ENCODE data around the gene CA4.
"Not testable (repeated sequence)": the region's sequence is repeated elsewhere in the genome, so short reads cannot be mapped to it uniquely, and the experiment has no call there.

The CA4 gene

DNA sequence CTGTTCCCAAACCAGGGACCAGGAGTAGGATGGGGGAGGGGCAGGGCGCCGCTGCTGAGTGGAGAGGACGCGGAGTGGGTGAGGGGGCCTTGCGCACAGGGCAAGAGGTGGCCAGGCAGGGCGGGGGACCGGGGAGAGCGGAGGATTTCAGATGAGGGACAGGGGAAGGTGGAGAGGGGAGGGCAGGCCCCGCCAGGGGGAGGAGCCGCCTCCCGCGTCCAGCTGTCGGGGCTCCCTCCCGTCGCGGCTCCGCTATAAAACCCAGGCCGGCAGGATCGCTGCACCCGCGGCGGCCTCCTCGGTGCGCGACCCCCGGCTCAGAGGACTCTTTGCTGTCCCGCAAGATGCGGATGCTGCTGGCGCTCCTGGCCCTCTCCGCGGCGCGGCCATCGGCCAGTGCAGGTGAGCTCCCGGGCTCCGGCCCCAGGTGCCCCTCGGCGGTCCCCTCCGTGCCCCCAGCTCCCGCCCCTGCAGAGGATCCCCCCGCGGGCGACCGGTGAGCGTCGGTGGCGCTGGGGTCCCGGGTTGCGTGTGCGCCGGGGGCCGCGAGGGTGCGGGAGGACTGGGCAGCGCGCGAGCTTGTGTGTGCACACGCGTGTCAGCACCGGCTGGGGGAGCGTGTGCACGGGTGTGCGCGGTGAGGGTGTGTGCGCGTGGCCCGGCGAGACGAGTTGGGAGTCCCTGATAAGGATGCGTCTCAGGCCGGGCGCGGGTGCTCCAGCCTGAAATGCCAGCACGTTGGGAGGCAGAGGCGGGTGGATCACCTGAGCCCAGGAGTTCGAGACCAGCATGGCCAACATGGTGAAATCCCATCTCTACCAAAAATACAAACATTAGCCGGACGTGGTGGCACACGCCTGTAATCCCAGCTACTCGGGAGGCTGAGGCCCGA, at the start of gene CA4:
Gene CA4, plus strand, starts transcription at position 283 of the 892 bp plus-strand sequence. Its CDS starts 62 bp downstream, at position 345.
- peak in 1 of 2 experiments; percentile 27 for DNase-seq

DNA sequence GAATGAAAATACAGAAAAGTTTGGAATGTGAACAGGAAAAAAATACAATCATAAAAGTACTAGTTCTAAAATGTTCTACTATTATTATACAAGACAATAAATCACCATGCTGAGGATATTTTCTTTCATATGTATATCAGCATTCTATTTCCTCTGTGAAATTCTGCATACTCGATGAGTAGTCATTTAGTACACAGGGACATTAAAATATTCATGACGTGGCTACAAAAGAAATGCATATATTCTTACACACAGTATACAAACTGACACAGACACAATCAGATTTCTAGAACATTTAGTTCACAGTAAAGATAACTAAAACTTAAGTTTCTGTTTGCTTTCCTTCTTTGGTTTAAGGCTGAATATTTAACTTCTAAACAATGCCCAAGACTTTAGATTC, 49.2 kb upstream of the CA4 start:
- not testable (repeated sequence) for DNase-seq

DNA sequence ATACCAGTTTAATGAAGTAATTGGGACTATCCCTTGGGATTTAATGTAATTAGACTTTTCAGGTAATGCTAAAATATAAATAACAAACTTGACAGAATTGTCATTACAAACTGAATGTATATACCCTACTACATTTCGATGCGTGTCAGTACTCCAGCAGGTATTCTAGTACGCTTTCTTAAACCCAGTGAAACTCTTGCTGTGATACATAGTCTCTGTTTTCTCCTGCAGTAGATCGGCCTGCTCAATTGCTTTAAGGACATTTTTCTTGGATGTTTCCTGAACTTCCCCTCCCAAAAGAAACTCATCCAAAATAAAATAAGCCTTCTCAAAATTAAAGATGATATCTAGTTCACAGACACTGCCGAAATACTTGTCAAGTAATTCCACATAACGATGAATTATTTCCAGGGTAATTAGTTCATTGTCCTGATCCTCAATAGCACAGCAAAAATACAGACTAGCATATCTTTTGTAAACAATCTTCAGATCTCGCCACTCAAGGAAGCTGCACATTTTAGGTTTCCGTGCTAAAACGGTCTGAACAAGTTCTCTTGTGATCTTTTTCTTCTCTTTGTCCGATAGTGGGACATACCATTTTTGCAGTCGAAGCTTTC, 47.6 kb upstream of the CA4 start:
- peak in 1 of 2 experiments; percentile 13 for DNase-seq

DNA sequence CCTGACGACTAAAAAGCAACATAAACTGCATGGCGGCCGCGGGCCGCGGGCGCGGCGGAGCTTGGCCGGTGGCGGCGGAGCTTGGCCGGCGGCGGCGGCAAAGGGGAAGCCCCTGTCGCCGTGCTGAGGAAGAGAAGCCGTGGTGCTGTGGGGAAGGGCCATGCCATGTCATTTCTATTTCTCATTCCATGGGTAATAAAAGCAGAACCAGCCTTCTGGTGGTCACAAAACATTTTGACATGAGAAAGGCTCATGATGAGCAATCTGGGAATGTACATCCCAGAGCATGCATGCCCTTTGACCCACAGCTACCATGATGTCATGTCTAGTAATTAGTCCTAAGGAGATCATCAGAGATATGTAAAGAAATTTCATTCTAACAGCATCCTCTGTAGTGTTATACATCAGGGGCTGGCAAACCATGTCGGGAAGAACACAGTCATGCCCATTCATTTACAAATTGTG, 47.1 kb upstream of the CA4 start:
- DNase-seq: peak in 1 of 2 experiments; percentile 38

DNA sequence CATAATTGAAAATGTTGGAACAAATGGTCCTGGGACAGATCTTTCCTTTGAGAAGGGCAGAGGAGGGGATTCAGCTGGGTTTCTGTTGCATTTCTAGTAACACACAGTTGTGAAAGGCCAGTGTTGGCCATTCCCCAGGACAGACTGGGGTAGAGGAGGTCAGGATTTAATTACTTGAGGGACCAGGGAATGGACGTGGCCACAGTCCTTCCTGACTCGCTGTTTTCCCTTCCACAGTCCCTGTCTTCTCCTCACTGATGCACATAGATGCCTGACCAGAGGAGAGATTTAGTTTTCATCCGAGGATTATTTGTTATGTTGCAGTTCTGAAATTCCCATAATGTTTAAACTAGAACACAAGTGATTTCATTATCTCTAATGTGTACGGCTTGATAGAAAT, 45.8 kb upstream of the CA4 start:
- DNase-seq: no peak

DNA sequence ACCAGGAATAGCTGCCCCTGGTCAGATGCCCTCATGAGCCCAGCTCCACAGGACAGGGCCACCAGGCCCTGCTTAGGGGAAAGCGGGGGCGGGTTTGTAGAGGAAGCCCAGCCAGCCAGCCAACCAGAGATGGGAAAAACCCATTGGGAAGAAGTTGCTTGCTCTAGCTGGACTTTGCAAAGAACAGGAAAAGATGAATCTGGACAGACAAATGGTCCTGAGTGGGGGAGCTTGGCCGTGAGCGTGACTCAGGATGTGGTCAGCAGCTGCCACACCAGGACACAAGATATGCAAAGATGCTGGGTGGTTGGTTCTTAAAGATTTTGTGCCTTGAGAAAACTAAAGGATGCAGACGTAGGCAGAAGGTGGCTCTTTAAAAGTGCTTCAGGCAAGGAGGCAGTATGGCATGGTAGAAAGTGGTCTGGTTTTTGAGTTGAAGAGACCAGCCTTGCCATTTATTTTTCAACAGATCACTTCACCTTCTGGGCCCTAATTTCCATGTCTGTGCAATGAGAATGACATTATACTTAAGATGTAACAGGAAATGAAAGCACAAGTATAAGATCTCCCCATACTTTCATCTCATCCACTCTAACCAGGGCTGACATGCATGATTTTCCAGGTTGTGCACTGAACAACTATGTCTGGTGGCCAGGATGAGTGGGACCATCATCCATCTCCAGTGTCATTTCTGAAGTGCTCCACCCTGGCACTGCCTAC, 43.3 kb upstream of the CA4 start:
- no peak for DNase-seq

DNA sequence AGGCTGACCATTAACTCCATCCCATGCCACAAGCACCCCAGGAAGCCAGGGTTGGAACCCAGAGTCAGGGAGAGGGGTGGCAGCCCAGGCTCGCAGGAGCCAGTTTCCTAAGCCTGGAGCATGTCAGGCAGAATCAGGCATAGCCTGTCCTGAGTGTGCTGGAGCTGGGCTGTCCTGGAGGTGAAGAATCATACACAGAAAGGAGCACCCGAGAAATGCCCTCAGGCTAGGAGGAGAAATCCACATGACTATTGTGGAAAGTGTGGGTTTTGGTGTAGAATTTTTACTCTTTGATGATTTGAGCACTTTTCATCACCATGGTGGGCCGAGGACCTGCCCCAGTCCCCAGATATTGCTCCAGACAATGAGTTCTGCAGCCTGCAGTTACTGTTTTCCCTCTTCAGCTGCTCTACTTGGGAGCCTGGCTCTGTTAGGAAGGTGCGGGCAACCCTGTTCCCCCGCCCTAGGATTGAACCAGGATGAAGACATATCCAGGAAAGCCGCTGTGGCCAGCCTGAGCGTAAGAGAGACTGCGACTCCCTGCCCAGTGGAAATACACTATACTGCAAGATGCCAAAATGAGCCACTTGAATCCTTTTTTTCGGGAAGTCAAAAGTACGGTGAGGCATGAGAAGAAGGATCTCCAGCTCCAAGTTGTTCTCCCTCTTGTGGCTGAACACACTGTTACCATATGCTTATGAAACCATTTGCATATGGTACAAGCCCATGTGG, 42.1 kb upstream of the CA4 start:
- peak in 1 of 2 experiments; percentile 22 for DNase-seq

DNA sequence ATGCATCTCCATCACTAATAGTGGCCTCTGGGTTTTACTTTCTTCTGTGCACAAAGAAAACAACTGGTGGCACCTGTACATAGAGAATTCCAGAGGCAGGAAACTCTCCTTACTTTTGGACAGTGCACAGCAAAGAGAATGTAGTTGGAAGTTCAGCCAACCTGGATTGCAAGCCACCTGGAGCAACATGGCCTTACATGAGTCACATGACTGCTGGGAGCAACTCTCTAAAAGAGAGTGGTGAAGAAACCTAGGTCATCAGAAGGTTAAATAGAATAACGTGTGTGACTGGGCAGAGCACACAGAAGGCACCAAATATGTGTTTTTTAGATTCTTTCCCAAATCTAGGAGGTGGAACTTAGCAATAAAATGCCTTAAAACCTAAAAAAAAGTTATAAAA, 41.5 kb upstream of the CA4 start:
- DNase-seq: not testable (repeated sequence)

DNA sequence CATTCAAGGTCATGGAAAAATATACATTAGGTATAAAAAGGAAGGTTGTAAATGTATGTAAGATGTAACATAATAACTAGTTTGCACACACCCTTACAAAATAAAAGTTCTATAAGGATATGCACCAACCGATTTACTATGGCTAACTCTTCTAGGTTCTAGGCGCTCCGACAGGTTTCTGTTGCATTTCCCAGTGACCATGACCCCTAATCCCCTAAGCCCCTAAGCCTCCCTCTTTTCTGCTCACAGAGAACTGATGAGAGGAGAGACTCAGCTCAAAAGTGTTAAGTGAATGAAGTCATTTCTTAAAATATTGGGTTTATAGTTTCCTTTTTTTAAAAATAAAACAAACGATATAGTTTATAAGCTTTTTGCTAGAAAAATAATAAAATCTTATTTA, 41.1 kb upstream of the CA4 start:
- DNase-seq: no peak

DNA sequence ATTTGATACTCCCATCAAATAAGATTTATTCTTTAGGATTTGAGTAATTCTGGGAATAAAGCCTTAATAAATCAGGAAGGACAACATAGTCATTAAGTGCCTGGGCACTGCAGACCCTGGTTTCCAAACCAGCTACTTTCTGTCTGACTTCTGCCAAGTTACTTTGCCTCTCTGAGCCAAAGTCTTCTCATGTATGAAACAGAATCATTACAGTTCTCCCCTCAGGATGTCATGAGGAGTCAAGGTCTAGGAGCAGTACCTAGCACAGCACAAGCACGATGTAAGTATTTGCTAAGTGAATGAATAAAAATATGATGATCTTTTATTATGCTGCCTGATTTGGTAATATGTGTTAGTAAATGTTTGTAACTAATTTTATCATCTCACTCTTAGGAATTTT, 40.6 kb upstream of the CA4 start:
- DNase-seq: no peak

DNA sequence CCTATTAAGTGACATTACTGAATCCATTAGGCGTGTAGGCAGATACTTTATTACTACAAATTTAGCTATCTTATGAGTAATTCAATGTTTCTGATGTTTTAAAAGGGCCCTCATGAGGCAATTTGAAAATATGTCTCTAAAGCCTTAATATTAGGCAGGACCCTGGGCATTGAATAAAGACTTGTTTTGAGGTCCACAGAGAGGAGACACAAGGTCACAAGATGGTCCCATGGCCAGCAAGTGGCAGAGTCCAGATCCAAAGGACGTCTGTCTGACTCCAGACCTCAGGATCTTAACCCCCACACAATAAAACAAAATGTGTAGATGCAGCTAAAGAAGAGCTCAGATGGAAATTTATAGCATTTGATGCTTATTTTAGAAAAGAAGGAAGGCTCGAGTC, 39.2 kb upstream of the CA4 start:
- DNase-seq: no peak

DNA sequence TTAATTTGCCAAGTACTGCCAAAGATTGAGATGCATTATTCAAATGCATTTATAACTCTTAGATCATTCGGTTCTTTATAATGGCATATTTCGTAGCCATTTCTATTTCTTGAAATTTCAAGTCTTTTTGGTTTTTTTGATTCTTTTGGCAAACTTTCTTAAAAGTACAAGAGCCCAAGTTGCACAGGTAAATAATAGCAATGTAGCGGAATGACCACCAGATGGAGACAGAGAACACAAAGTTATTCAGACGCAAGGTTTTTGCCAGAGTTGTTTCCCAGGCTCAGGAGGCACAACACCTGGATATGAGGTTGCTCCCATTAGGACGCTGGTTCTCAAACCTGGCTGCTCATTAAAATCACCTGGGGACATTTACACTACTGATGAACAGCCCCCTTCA, 38.1 kb upstream of the CA4 start:
- DNase-seq: not testable (repeated sequence)

DNA sequence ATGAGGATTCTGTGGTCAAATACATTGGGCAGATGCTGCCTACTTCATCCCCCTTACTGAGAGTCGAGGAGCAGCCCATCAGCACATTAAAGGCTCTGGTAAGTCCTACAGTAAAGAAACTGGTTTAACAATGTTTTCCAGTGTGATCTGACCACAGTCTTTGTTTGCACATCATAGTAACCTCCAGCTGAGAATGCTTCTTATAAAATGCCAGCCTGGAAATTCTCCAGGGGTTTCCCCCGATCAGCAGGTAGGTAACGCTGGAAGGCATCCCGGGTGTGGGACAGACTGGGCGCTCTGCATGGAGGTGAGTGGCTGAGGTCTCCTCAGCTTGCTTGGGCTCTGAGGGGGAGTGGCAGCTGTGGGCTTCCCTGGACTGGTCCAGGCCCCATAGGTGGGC, 34.4 kb upstream of the CA4 start:
- DNase-seq: not testable (repeated sequence)

DNA sequence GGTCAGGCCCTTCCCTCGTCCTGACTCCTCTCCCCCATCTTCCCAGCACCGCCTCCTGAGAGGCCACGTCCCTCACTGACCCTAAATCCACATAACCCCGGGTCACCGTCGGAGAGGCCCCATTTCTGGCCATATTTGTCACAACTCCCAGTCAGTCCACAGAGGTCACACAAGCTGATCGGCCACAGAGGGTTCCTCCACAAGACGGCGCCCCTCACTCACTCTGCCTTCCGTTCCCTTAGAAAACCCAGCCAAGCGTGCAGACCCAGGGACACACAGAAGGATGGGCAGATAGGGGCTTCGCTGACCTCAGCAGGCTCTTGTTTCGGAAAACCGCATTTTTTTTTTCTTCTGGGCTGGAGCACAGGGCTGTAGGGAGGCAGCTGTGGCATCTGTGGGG, 33.6 kb upstream of the CA4 start:
- not testable (repeated sequence) for DNase-seq

DNA sequence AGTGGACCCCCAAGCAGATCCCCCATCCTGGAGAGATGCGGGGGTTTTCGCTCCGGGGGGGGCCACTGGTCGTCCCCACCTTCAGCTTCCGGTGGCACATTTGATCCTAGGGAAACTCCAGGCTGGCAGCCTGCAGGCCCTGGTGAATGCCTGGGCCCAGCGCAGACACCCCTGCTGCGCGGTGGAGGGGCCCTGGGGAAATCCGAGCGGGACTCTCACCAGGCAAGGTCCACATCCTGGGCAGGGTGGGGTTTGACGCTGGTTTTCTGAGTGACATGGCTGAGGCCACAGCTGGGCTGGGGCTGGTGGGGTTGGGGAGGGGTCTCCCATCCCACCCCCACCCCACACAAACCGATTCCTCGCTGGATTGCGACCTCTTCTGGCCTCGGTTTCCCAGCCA, 30.6 kb upstream of the CA4 start:
- DNase-seq: not testable (repeated sequence)

DNA sequence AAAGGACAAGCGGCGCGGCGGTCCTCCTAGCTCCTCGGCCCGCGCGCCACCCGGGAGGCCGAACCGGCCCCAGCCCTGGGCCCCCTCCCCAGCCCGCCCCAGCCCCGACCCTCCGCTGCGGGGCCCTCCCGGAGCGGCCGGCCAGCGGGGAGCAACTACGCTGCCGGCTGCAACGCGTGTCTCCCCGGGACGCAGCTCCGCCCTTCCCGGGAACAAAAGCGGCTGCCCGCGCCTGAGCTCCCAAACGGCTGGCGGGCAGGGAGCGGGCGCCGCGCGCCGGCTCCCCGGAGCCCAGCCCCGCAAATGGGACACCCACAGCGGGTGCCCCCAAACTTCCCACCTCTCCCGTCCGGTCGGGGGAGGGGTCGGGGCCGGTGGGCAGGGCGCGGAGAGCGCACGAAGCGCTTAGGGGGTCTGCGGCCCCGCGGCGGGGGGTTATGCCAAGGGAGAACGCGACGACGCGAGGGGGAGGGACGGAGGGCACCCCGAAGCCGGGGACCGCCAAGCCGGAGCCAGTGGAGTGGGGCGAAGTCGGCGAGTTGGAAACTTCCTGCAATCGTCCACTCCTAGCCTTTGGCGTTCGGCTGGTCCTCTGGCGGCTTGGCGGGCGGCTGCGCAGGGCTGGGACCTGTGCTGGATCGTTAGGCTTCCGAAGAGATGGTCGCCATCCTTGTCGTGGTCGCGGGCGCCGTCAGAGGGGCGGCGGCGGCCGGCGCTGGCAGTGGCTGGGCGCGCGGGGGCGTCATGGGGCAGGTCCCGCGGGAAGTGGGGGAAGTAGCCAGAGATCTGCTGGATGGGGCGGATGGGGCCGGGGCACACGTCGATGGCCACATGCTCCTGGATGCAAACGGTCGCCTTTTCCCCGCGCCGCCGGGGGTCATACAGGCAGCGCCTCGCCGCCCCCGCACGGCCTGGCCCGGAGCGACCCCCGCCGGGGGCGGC, 29.7 kb upstream of the CA4 start:
- DNase-seq: not testable (repeated sequence)

DNA sequence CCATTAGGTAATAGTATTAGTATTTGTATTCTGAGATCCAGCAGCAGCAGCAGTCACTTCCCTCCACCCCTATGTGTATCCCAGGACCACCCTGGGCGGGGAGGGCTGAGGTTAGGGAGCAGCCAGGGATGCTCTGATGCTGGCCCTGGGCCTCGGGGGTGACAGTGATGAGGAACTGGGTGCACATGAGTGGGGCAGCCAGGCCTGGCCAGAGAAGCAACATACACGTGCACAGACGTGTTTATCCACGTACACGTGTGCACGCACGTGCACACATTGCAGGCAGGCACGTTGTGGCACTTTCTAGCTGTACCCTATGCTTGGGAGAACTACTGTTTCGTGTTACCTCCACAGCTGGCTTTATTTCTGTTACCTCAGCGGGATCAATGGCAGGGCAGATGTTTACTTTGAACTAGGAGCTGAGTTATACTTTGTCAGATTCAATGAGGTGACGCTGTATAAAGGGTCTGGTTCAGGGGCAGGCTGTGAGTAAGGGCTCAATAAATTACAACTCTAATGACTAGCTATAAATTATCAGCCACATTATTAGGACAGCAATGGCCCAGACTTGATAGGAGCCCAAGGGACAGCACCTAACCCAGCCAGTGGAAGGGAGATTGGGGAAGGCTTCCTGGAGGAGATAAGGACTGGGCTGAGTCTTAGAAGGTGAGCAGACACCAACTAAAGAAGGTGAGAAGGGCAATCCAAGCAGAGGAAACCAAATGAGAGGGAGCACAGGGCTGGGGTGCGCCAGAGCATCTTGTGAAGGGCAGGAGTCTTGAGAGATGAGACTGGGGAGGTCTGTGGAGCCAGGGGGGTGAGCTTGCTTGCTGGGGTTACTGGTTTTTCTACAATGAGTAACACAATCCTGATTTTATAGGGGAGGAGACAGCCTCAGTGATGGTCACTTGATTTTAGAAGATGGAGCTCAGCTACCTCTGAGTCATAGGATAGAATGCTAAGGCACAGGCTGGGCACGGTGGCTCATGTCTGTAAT, 22.4 kb upstream of the CA4 start:
- DNase-seq: no peak

DNA sequence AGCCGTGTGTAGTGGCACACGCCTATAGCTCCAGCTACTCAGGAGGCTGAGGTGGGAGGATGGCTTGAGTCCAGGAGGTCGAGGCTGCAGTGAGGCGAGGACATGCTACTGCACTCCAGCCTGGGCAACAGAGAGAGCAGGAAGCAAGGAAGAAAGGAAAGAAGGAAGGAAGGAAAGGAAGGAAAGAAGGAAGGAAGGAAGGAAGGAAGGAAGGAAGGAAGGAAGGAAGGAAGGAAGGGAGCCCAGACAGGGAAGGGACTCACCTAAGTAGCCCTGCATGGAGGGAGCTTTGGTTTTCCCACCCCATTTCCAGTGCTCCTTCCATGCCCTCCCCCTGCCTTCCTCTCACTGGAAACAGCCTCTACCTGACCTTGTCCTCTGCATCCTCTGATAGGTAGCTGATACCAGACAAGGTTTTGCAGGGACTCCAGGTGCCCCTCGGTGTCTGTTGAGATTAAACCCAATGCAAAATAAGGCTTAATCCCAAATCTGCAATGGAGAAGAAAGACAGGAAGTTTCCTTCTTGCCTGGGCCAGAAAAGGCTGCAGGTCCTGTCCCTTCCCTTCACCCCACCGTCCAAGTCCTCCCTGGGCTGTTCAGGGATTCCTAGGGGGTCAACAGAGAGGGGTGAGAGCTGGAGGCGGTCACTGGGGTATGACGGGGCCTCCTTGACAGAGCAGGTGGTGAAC, 21.5 kb upstream of the CA4 start:
- DNase-seq: no peak

DNA sequence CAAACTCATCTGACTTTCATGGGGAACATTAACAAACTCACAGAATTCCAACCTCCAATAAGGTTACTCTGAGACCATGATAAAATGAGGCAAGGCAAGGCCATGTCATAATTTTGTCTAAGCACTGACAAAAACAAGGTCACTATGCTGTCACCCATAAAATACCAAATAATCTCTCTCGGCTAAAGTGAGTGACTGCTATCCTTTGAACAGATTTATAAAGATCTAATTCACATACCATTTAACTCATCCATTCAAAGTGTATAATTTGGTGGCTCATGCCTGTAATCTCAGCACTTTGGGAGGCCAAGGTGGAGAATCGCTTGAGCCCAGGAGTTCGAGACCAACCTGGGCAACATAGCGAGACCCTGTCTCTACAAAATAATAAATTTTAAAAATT, 20.6 kb upstream of the CA4 start:
- DNase-seq: no peak

DNA sequence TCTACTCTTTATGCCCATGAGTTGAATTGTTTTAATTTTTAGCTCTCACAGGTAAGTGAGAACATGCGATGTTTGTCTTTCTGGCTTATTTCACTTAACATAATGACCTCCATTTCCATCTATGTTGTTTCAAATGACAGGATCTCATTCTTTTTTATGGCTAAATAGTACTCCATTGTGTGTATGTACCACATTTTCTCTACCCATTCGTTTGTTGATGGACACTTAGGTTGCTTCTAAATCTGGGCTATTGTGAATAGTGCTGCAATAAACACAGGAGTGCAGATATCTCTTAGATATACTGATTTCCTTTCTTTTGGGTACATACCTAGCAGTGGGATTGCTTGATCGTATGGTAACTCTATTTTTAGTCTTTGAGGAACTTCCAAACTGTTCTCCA, 19.3 kb upstream of the CA4 start:
- no peak for DNase-seq
